CD14-positive monocyte (primary cell): ENCODE results near the gene ZNF417. TPM values are rescaled to one million over a fixed set of nuclear protein-coding genes. Genes with fewer than 3 reads are reported as not detected.
A peak's percentile ranks its signal among the peaks of the same experiment; 100 is the strongest.
"Not testable (repeated sequence)": the region's sequence is repeated elsewhere in the genome, so short reads cannot be mapped to it uniquely, and the experiment has no call there.

Source experiments
- DNase-seq, 3 donors: peaks; one replicate each; pipeline ENCODE4 v3.0.0-alpha.2; 2011 to 2022
- H2AFZ ChIP-seq: 2 replicates; pipeline ENCODE4 v1.6.0; 2012; ENCODE audit warnings: mild to moderate bottlenecking, low read depth, low read length, inconsistent platforms; ENCODE audit not compliant: insufficient read depth, poor library complexity, severe bottlenecking
- H3K27ac ChIP-seq, 2 donors: 1 replicate in 1 of 2; 2 replicates in 1 of 2; pipeline ENCODE4 v1.5.1; 2012 to 2013; ENCODE audit warnings: low read length in 2 of 2, control low read depth in 1 of 2, inconsistent platforms in 1 of 2, low read depth in 1 of 2, mild to moderate bottlenecking in 1 of 2
- H3K27me3 ChIP-seq, 2 donors: one replicate each; pipeline versions ENCODE4 v1.6.0 to v1.6.1; 2011 to 2013; ENCODE audit warnings: low read length in 2 of 2; ENCODE audit not compliant: control insufficient read depth in 2 of 2, insufficient read depth in 2 of 2
- H3K36me3 ChIP-seq, 2 donors: replicated peaks in 1 of 2; 1 replicate in 1 of 2; 2 replicates in 1 of 2; pipeline versions ENCODE4 v1.5.1 to v1.6.1; 2012 to 2013; ENCODE audit warnings: low read length in 2 of 2, control low read depth in 1 of 2, inconsistent platforms in 1 of 2, mild to moderate bottlenecking in 1 of 2; ENCODE audit not compliant: insufficient read depth in 2 of 2, control insufficient read depth in 1 of 2
- H3K4me1 ChIP-seq, 2 donors: 1 replicate in 1 of 2; 2 replicates in 1 of 2; pipeline versions ENCODE4 v1.5.1 to v1.6.1; 2012 to 2013; ENCODE audit warnings: low read length in 2 of 2, control low read depth in 1 of 2, inconsistent platforms in 1 of 2, mild to moderate bottlenecking in 1 of 2, moderate library complexity in 1 of 2; ENCODE audit not compliant: insufficient read depth in 2 of 2, control insufficient read depth in 1 of 2
- H3K4me2 ChIP-seq: replicated peaks from 2 replicates; pipeline ENCODE3; 2012; ENCODE audit warnings: low read length, moderate library complexity, mild to moderate bottlenecking; ENCODE audit not compliant: poor library complexity, severe bottlenecking; ENCODE audit errors: extremely low read depth
- H3K4me3 ChIP-seq, 3 experiments: fragments of 200-600 bp in 1 of 3; sonication (generic) in 1 of 3; replicated peaks in 1 of 3; 1 replicate in 2 of 3; 2 replicates in 1 of 3; pipeline ENCODE4 v1.5.1; 2011 to 2013; ENCODE audit warnings: low read length in 3 of 3, mild to moderate bottlenecking in 3 of 3, control low read depth in 2 of 3, low read depth in 2 of 3, inconsistent platforms in 1 of 3, moderate library complexity in 1 of 3
- H3K79me2 ChIP-seq: 2 replicates; pipeline ENCODE4 v1.6.0; 2012; ENCODE audit warnings: mild to moderate bottlenecking, control low read depth, inconsistent platforms, low read length, moderate library complexity; ENCODE audit not compliant: insufficient read depth
- H3K9ac ChIP-seq: 2 replicates; pipeline ENCODE4 v1.6.0; 2017; ENCODE audit warnings: low read length, mild to moderate bottlenecking; ENCODE audit not compliant: insufficient read depth, poor library complexity, severe bottlenecking
- H3K9me3 ChIP-seq, 2 donors: replicated peaks in 1 of 2; 1 replicate in 1 of 2; 2 replicates in 1 of 2; pipeline versions ENCODE4 v1.5.1 to v1.6.1; 2012 to 2013; ENCODE audit warnings: low read length in 2 of 2, control low read depth in 1 of 2; ENCODE audit not compliant: control insufficient read depth in 1 of 2, insufficient read depth in 1 of 2
- H4K20me1 ChIP-seq: 2 replicates; pipeline ENCODE4 v1.6.0; 2012; ENCODE audit warnings: mild to moderate bottlenecking, low read length, control low read depth, moderate library complexity; ENCODE audit not compliant: insufficient read depth
- H3K27ac Mint-ChIP-seq, 7 donors: one replicate each; pipeline ENCODE4 v1.8.0; 2020; ENCODE audit warnings: mild to moderate bottlenecking in 7 of 7, mixed read lengths in 7 of 7, moderate library complexity in 6 of 7, inconsistent platforms in 2 of 7
- H3K27me3 Mint-ChIP-seq, 3 donors: one replicate each; pipeline ENCODE4 v1.8.0; 2021 to 2022; ENCODE audit warnings: low read depth in 3 of 3, mild to moderate bottlenecking in 3 of 3, mixed read lengths in 3 of 3, moderate library complexity in 3 of 3, inconsistent platforms in 1 of 3
- H3K36me3 Mint-ChIP-seq, 2 donors: one replicate each; pipeline ENCODE4 v1.8.0; 2020; ENCODE audit warnings: mixed read lengths in 2 of 2, inconsistent platforms in 1 of 2, mild to moderate bottlenecking in 1 of 2
- H3K4me1 Mint-ChIP-seq: one replicate; pipeline ENCODE4 v1.8.0; 2020; ENCODE audit warnings: mild to moderate bottlenecking, mixed read lengths
- H3K4me3 Mint-ChIP-seq, 2 donors: one replicate each; pipeline ENCODE4 v1.8.0; 2020; ENCODE audit warnings: mild to moderate bottlenecking in 2 of 2, mixed read lengths in 2 of 2, moderate library complexity in 1 of 2
- H3K9me3 Mint-ChIP-seq, 7 donors: one replicate each; pipeline ENCODE4 v1.8.0; 2020 to 2022; ENCODE audit warnings: mixed read lengths in 7 of 7, mild to moderate bottlenecking in 6 of 7, moderate library complexity in 6 of 7, inconsistent platforms in 2 of 7
- WGBS: methylation state at CpG from one replicate; pipeline ENCODE4 v1.1.5; 2013; ENCODE audit warnings: missing lambda C conversion rate; ENCODE audit not compliant: insufficient coverage; 5-methylcytosine and 5-hydroxymethylcytosine counted together
- intact Hi-C, 2 donors: fragments of 100-400 bp; cut with micrococcal nuclease; formaldehyde crosslinking; loops; one replicate each; pipeline versions ENCODE4 v1.15.0 to v1.15.1; 2023
- polyA plus RNA-seq, 3 donors: library from polyadenylated mRNA; depleted of rRNA in 1 of 3; unstranded in 2 of 3; stranded (reverse) in 1 of 3; fragments of 300-500 nt in 2 of 3; fragments of >200 nt in 1 of 3; fragmentation: Illumina TruSeq in 2 of 3; gene quantifications; 1 replicate in 2 of 3; 2 replicates in 1 of 3; pipeline ENCODE4 v1.2.3, GENCODE V29; 2012 to 2021
- TF ChIP-seq, protein P1 (sequence below): fragments of 200-600 bp; IDR thresholded peaks from one replicate; pipeline ENCODE4 v1.8.0; 2022; ENCODE audit warnings: antibody characterized with exemption, mild to moderate bottlenecking

ZNF417 gene
- polyA plus RNA-seq, 3 donors = 0.39 to 6.8 (median 0.70) TPM

DNA sequence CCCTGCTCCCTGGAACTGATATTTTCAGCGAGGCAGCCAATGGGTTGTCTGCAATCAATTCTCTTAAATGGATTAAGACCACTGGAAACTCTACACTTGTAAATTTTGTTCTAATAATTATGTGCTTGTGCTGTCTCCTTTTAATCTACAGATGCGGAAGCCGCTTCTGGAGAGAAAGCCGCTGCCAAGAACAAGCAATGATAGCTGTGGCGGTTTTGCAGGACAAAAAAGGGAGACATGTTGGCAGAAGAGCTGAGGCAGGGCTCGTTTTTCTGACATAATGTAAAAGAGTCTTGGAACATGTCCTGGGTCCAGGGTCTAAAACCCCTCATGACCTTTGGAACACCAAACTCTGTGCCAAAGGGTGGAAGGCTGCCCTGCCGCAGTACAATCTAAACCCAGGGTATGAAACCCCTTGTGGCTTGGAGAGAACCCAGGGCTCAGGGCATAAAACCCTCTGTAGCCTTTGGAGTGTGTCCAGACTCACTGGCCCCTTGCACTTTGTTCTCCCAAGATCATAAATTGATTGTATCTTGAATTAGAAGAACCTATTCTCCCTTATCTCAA lies 12.7 kb downstream of the ZNF417 start:
- peaks cover 7% of the 10 kb centered on the region for H3K4me1 Mint-ChIP-seq

DNA sequence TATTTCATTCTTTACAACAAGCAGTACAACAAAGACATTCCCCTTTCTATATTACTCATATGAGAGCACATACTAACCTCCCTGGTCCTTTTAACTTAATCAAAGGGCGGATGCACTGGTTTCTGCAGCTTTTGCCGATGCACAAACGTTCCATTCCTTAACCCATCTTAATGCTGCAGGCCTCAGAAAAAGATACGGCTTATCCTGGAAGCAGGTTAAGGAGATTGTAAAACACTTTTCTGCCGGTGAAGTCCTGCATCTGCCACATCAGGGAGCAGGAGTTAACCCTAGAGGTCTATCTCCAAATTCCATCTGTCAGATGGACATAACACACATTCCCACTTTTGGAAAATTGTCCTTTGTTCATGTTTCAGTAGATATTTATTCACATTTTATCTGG lies 16.1 kb downstream of the ZNF417 start:
- peaks cover 6 to 27% of the 10 kb centered on the region in 2 donors for H3K36me3 Mint-ChIP-seq
- no peak overlapping the region for H3K27ac ChIP-seq
- H3K4me1 Mint-ChIP-seq = peaks cover 7% of the 10 kb centered on the region
- no peak overlapping the region for H3K9ac ChIP-seq
- H3K9me3 Mint-ChIP-seq = peaks cover 0 to 8% (median 2%) of the 10 kb centered on the region in 7 donors
- no peaks in the 10 kb centered on the region for H4K20me1 ChIP-seq
- DNase-seq = no peak
- peaks cover 0 to 12% of the 10 kb centered on the region in 2 donors for H3K9me3 ChIP-seq
- no peak overlapping the region for H3K27ac Mint-ChIP-seq
- no peak overlapping the region for H2AFZ ChIP-seq
- H3K4me3 Mint-ChIP-seq = no peak overlapping the region
- H3K36me3 ChIP-seq = no peaks in the 10 kb centered on the region
- H3K27me3 ChIP-seq = no peaks in the 10 kb centered on the region
- TF ChIP-seq, protein P1, sequence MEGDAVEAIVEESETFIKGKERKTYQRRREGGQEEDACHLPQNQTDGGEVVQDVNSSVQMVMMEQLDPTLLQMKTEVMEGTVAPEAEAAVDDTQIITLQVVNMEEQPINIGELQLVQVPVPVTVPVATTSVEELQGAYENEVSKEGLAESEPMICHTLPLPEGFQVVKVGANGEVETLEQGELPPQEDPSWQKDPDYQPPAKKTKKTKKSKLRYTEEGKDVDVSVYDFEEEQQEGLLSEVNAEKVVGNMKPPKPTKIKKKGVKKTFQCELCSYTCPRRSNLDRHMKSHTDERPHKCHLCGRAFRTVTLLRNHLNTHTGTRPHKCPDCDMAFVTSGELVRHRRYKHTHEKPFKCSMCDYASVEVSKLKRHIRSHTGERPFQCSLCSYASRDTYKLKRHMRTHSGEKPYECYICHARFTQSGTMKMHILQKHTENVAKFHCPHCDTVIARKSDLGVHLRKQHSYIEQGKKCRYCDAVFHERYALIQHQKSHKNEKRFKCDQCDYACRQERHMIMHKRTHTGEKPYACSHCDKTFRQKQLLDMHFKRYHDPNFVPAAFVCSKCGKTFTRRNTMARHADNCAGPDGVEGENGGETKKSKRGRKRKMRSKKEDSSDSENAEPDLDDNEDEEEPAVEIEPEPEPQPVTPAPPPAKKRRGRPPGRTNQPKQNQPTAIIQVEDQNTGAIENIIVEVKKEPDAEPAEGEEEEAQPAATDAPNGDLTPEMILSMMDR = no peak
- intact Hi-C loops = loop anchor here in 1 of 2 donors (5.0 kb wide), 1 partner anchor 163 kb away; no protein-coding TSS in a partner anchor
- no peaks in the 10 kb centered on the region for H3K79me2 ChIP-seq
- WGBS = 100% methylated on average over 2 of the region's 5 CpGs
- no peak overlapping the region for H3K4me3 ChIP-seq
- no peak overlapping the region for H3K4me2 ChIP-seq
- peaks cover 0 to 1% (median 0%) of the 10 kb centered on the region in 3 donors for H3K27me3 Mint-ChIP-seq
- H3K4me1 ChIP-seq = no peaks in the 10 kb centered on the region

More for the DNA sequence above, 12.7 kb downstream of the ZNF417 start:
- Histone ChIP-seq H3K9me3 (peaks cover 3 to 22% of the 10 kb centered on the region in 2 donors), H3K36me3 (peaks cover 5 to 19% of the 10 kb centered on the region in 2 donors), H3K9ac (no peak overlapping the region), H3K27me3 (no peaks in the 10 kb centered on the region), H2AFZ (no peak overlapping the region), H3K4me2 (no peak overlapping the region), H3K4me3 (no peak overlapping the region), H3K27ac (no peak overlapping the region), H3K4me1 (no peaks in the 10 kb centered on the region), H3K79me2 (no peaks in the 10 kb centered on the region), H4K20me1 (no peaks in the 10 kb centered on the region)
- intact Hi-C loops = loop anchor here in 1 of 2 donors (5.0 kb wide), 1 partner anchor 166 kb away; no protein-coding TSS in a partner anchor
- peak overlapping the region in 1 of 7 donors; percentile 73 for H3K27ac Mint-ChIP-seq
- H3K36me3 Mint-ChIP-seq = peaks cover 23 to 35% of the 10 kb centered on the region in 2 donors
- no peak for DNase-seq
- no peaks in the 10 kb centered on the region for H3K27me3 Mint-ChIP-seq
- no peak overlapping the region for H3K4me3 Mint-ChIP-seq
- TF ChIP-seq, protein P1 = peak; percentile 45
- peaks cover 0 to 9% (median 6%) of the 10 kb centered on the region in 7 donors for H3K9me3 Mint-ChIP-seq
- WGBS = 91% methylated on average over 6 of the region's 7 CpGs

DNA sequence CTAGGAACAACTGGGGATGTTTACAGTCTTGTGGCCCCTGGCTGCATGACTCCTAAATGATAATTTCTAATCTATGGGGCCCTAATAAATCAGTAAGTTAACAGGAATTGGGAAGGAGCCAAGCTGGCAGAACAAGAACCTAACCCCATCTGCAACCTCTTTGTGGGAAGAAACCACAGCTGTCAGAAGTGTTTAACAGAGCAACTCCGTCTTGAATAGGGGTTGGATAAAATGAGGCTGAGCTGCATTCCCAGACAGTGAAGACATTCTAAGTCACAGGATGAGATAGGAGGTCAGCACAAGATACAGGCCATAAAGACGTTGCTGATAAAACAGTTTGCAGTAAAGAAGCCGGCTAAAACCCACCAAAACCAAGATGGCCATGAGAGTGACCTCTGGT lies 25.7 kb downstream of the ZNF417 start:
- H3K79me2 ChIP-seq, H3K27me3 ChIP-seq, intact Hi-C loops, H3K27ac ChIP-seq, H3K9ac ChIP-seq, H4K20me1 ChIP-seq, H3K4me3 ChIP-seq, H3K27me3 Mint-ChIP-seq, H3K27ac Mint-ChIP-seq, H3K4me2 ChIP-seq, H3K4me3 Mint-ChIP-seq, H3K36me3 ChIP-seq, DNase-seq, H2AFZ ChIP-seq: not testable (repeated sequence)
- Mint-ChIP-seq H3K4me1 (peaks cover 22% of the 10 kb centered on the region), H3K9me3 (peaks cover 22 to 78% (median 66%) of the 10 kb centered on the region in 7 donors), H3K36me3 (peaks cover 13 to 19% of the 10 kb centered on the region in 2 donors)
- Histone ChIP-seq H3K4me1 (peaks cover 12 to 14% of the 10 kb centered on the region in 2 donors), H3K9me3 (peaks cover 46 to 56% of the 10 kb centered on the region in 2 donors)
- 84% methylated on average over 2 of the region's 3 CpGs for WGBS
